ENCODE results near the gene GNG14.

GRCh38 chr19:12689581-12690216 is 1.9 kb downstream of the GNG14 start:
- TF ChIP-seq CTCF (IDR thresholded peaks at IDR 0.05; ENCODE audit: insufficient read depth, low read length) = no peak
- no peak for TF ChIP-seq POLR2AphosphoS5 (IDR thresholded peaks at IDR 0.05; ENCODE audit: low read depth)

Measured in HL-60 (cell line).